Measurements from ENCODE around the gene NPTX1.

The NPTX1 gene

GRCh38 chr17:80468781-80469493 lies 7.5 kb downstream of the NPTX1 start:
- Histone ChIP-seq H3K27ac (ENCODE audit: low read depth, low read length) (no peak overlapping the region), H3K4me3 (ENCODE audit: low read length) (no peak overlapping the region), H3K4me2 (ENCODE audit: low read length) (no peak overlapping the region), H3K27me3 (ENCODE audit: control insufficient read depth, low read length) (peaks cover 2% of the 10 kb centered on the region; the same call in 1 of the 2 replicates), H3K9me2 (replicated peaks; ENCODE audit: control insufficient read depth, low read length) (no peaks in the 10 kb centered on the region), H3K4me1 (ENCODE audit: control insufficient read depth, low read length) (no peaks in the 10 kb centered on the region), H4K20me1 (ENCODE audit: control insufficient read depth, insufficient read depth, low read depth, low read length) (no peaks in the 10 kb centered on the region), H3K9me3 (ENCODE audit: control insufficient read depth, insufficient read depth, low read length) (no peaks in the 10 kb centered on the region), H3K36me3 (ENCODE audit: control insufficient read depth, low read length) (no peaks in the 10 kb centered on the region), H3F3A (ENCODE audit: control insufficient read depth, insufficient read depth) (no peaks in the 10 kb centered on the region), H3K79me2 (ENCODE audit: control insufficient read depth, low read length) (no peaks in the 10 kb centered on the region)
- TF ChIP-seq EZH2phosphoT487 (IDR thresholded peaks at IDR 0.05; ENCODE audit: borderline replicate concordance, low read length) (no peak), CTCF (IDR thresholded peaks at IDR 0.05; ENCODE audit: low read depth, low read length, poor library complexity, severe bottlenecking) (no peak)

GRCh38 chr17:80468242-80468641 lies 8.2 kb downstream of the NPTX1 start:
- no peaks in the 10 kb centered on the region for H3K79me2 ChIP-seq (ENCODE audit: control insufficient read depth, low read length)
- no peaks in the 10 kb centered on the region for H3K9me3 ChIP-seq (ENCODE audit: control insufficient read depth, insufficient read depth, low read length)
- no peaks in the 10 kb centered on the region for H3K9me2 ChIP-seq (replicated peaks; ENCODE audit: control insufficient read depth, low read length)
- TF ChIP-seq CTCF (IDR thresholded peaks at IDR 0.05; ENCODE audit: low read depth, low read length, poor library complexity, severe bottlenecking) (no peak), EZH2phosphoT487 (IDR thresholded peaks at IDR 0.05; ENCODE audit: borderline replicate concordance, low read length) (no peak)
- no peaks in the 10 kb centered on the region for H4K20me1 ChIP-seq (ENCODE audit: control insufficient read depth, insufficient read depth, low read depth, low read length)
- H3K4me3 ChIP-seq (ENCODE audit: low read length): no peak overlapping the region
- no peaks in the 10 kb centered on the region for H3F3A ChIP-seq (ENCODE audit: control insufficient read depth, insufficient read depth)
- no peak overlapping the region for H3K27ac ChIP-seq (ENCODE audit: low read depth, low read length)
- no peaks in the 10 kb centered on the region for H3K36me3 ChIP-seq (ENCODE audit: control insufficient read depth, low read length)
- H3K27me3 ChIP-seq (ENCODE audit: control insufficient read depth, low read length): no peaks in the 10 kb centered on the region; the same call in 1 of the 2 replicates
- H3K4me1 ChIP-seq (ENCODE audit: control insufficient read depth, low read length): no peaks in the 10 kb centered on the region
- no peak overlapping the region for H3K4me2 ChIP-seq (ENCODE audit: low read length)

GRCh38 chr17:80466188-80466705 lies 10.2 kb downstream of the NPTX1 start:
- Histone ChIP-seq H4K20me1 (ENCODE audit: control insufficient read depth, insufficient read depth, low read depth, low read length) (no peaks in the 10 kb centered on the region), H3K27me3 (ENCODE audit: control insufficient read depth, low read length) (no peaks in the 10 kb centered on the region)
- TF ChIP-seq EZH2phosphoT487 (IDR thresholded peaks at IDR 0.05; ENCODE audit: borderline replicate concordance, low read length) (no peak), CTCF (IDR thresholded peaks at IDR 0.05; ENCODE audit: low read depth, low read length, poor library complexity, severe bottlenecking) (no peak)

More at GRCh38 chr17:80466188-80466705, 10.2 kb downstream of the NPTX1 start:
- Histone ChIP-seq H3F3A (ENCODE audit: control insufficient read depth, insufficient read depth) (no peaks in the 10 kb centered on the region), H3K79me2 (ENCODE audit: control insufficient read depth, low read length) (no peaks in the 10 kb centered on the region), H3K4me3 (ENCODE audit: low read length) (no peak overlapping the region), H3K27ac (ENCODE audit: low read depth, low read length) (no peak overlapping the region), H3K9me3 (ENCODE audit: control insufficient read depth, insufficient read depth, low read length) (no peaks in the 10 kb centered on the region), H3K36me3 (ENCODE audit: control insufficient read depth, low read length) (no peaks in the 10 kb centered on the region), H3K9me2 (replicated peaks; ENCODE audit: control insufficient read depth, low read length) (no peaks in the 10 kb centered on the region), H3K4me2 (ENCODE audit: low read length) (no peak overlapping the region), H3K4me1 (ENCODE audit: control insufficient read depth, low read length) (no peaks in the 10 kb centered on the region)

Measured in DOHH2 (cell line).